ENCODE measurements around the gene KIF22.

KIF22 gene

GRCh38 chr16:29840240-29840639 lies 49.7 kb downstream of the KIF22 start:
- no peak for DNase-seq (ENCODE audit: low read depth in 3 of 3)

- no peak for DNase-seq (ENCODE audit: low read depth in 3 of 3)
These were observed 51.1 kb downstream of the KIF22 start for GRCh38 chr16:29841631-29842030.

GRCh38 chr16:29842732-29843346 lies 52.3 kb downstream of the KIF22 start:
- DNase-seq (ENCODE audit: low read depth in 3 of 3), result no peak

- no peak for DNase-seq (ENCODE audit: low read depth in 3 of 3)
These were observed 53.4 kb downstream of the KIF22 start for GRCh38 chr16:29843931-29844330.

GRCh38 chr16:29844575-29845331 lies 54.2 kb downstream of the KIF22 start:
- DNase-seq (ENCODE audit: low read depth in 3 of 3), result no peak

- no peak for DNase-seq (ENCODE audit: low read depth in 3 of 3)
These were observed 55.1 kb downstream of the KIF22 start for GRCh38 chr16:29845656-29846055.

GRCh38 chr16:29848420-29849297 lies 58.1 kb downstream of the KIF22 start:
- peak; percentile 65 to 82 (median 72) for DNase-seq (ENCODE audit: low read depth in 3 of 3)

- no peak for DNase-seq (ENCODE audit: low read depth in 3 of 3)
These were observed 59.0 kb downstream of the KIF22 start for GRCh38 chr16:29849505-29849904.

- DNase-seq (ENCODE audit: low read depth in 3 of 3), result no peak
These were observed 60.4 kb downstream of the KIF22 start for GRCh38 chr16:29850998-29851397.

GRCh38 chr16:29852654-29853053 lies 62.1 kb downstream of the KIF22 start:
- DNase-seq (ENCODE audit: low read depth in 3 of 3), result no peak

- DNase-seq (ENCODE audit: low read depth in 3 of 3), result no peak
These were observed 64.1 kb downstream of the KIF22 start for GRCh38 chr16:29854520-29855100.

Data from stimulated activated CD4-positive, alpha-beta T cell treated with anti-CD3 and anti-CD28 coated beads, TNF-alpha, amount 100 ng/mL, for 24 hours (primary cell).